K562 (cell line): ENCODE results near the gene NECTIN3.

Experiments used
- ATF7 ChIP-seq: fragments of 450-650 bp; IDR thresholded peaks from 2 replicates; pipeline ENCODE4 v1.7.1; 2014; ENCODE audit warnings: mild to moderate bottlenecking, moderate library complexity
- EP300 ChIP-seq: IDR thresholded peaks from 2 replicates; pipeline ENCODE4 v1.6.1; 2012; ENCODE audit warnings: low read length, improper control_type of control experiment
- HDGF ChIP-seq: fragments of 450-650 bp; IDR thresholded peaks from 2 replicates; pipeline ENCODE4 v1.6.1; 2016
- HNRNPK ChIP-seq: fragments of 200-400 bp; formaldehyde crosslinking; IDR thresholded peaks from one replicate; pipeline ENCODE4 v1.6.1; 2018; ENCODE audit warnings: mild to moderate bottlenecking, low read depth, low read length; ENCODE audit not compliant: poor library complexity, severe bottlenecking
- TRIM24 ChIP-seq, 2 experiments: fragments of 450-650 bp; IDR thresholded peaks; 2 replicates each; pipeline ENCODE4 v1.6.1; 2016

- no peak for TF ChIP-seq HNRNPK
- no peak for TF ChIP-seq TRIM24 (IDR thresholded peaks at IDR 0.05)
- TF ChIP-seq EP300: no peak
- TF ChIP-seq HDGF: no peak
- no peak for TF ChIP-seq ATF7
These were observed 1.4 kb upstream of the NECTIN3 start for GRCh38 chr3:111069974-111070771.
